ENCODE measurements around the gene CKAP4.

CKAP4 gene

GRCh38 chr12:106239241-106239950 is 8.4 kb downstream of the CKAP4 start:
- DNase-seq, result no peak

GRCh38 chr12:106238146-106238545 is 9.7 kb downstream of the CKAP4 start:
- DNase-seq, result no peak

- no peak for DNase-seq
Observed at GRCh38 chr12:106235770-106236169, 12.1 kb downstream of the CKAP4 start.

- no peak for DNase-seq
Observed at GRCh38 chr12:106234449-106234848, 13.4 kb downstream of the CKAP4 start.

GRCh38 chr12:106233011-106233410 is 14.8 kb downstream of the CKAP4 start:
- no peak for DNase-seq

- no peak for DNase-seq
Observed at GRCh38 chr12:106229036-106229591, 18.7 kb downstream of the CKAP4 start.

- no peak for DNase-seq
Observed at GRCh38 chr12:106228320-106228710, 19.5 kb downstream of the CKAP4 start.

GRCh38 chr12:106227641-106228319 is 20.0 kb downstream of the CKAP4 start:
- DNase-seq, result no peak

- DNase-seq, result peak; percentile 17
Observed at GRCh38 chr12:106226884-106227640, 20.8 kb downstream of the CKAP4 start.

GRCh38 chr12:106224355-106224706 is 23.5 kb downstream of the CKAP4 start:
- no peak for DNase-seq

- peak; percentile 13 for DNase-seq
Observed at GRCh38 chr12:106223485-106224354, 24.1 kb downstream of the CKAP4 start.

GRCh38 chr12:106220536-106220935 is 27.3 kb downstream of the CKAP4 start:
- no peak for DNase-seq

- DNase-seq, result no peak
Observed at GRCh38 chr12:106219043-106219442, 28.8 kb downstream of the CKAP4 start.

- DNase-seq, result no peak
Observed at GRCh38 chr12:106217706-106218105, 30.1 kb downstream of the CKAP4 start.

GRCh38 chr12:106214571-106214970 is 33.2 kb downstream of the CKAP4 start:
- no peak for DNase-seq

GRCh38 chr12:106213662-106214061 is 34.2 kb downstream of the CKAP4 start:
- DNase-seq, result no peak

GRCh38 chr12:106211973-106212372 is 35.8 kb downstream of the CKAP4 start:
- no peak for DNase-seq

GRCh38 chr12:106205208-106206069 is 42.4 kb downstream of the CKAP4 start:
- DNase-seq, result no peak

- no peak for DNase-seq
Observed at GRCh38 chr12:106204312-106204711, 43.5 kb downstream of the CKAP4 start.

- DNase-seq, result no peak
Observed at GRCh38 chr12:106197906-106198623, 49.8 kb downstream of the CKAP4 start.

- DNase-seq, result no peak
Observed at GRCh38 chr12:106195621-106196027, 52.2 kb downstream of the CKAP4 start.

All from NCI-H2081 treated with DMSO at 0.1 percent for 48 hours (cell line).